GM23338 (cell line): ENCODE data around the gene ZNF26. TPM values are rescaled to one million over a fixed set of nuclear protein-coding genes. Genes with fewer than 3 reads are reported as not detected.

Experiments used
- ATAC-seq: fragments of 200-7000 bp; cut with Tn5 transposase; 3 replicates; pipeline ENCODE4 v1.9.1; 2020
- DNase-seq: peaks from one replicate; pipeline ENCODE4 v3.0.0-alpha.2; 2015; ENCODE audit warnings: low spot score
- H2AFZ ChIP-seq: fragments of 200-600 bp; sonication (generic); 2 replicates; pipeline ENCODE4 v1.8.0; 2016; ENCODE audit warnings: antibody characterized with exemption, mild to moderate bottlenecking, moderate library complexity
- H3F3A ChIP-seq: fragments of 200-600 bp; sonication (generic); replicated peaks from 2 replicates; pipeline ENCODE4 v1.8.0; 2017; ENCODE audit warnings: antibody characterized with exemption, mixed run types, low read depth
- H3K27ac ChIP-seq: fragments of 200-600 bp; sonication (generic); 2 replicates; pipeline ENCODE4 v1.6.1; 2016; ENCODE audit warnings: low read depth
- H3K27me3 ChIP-seq: fragments of 200-600 bp; sonication (generic); 2 replicates; pipeline ENCODE4 v1.8.0; 2016; ENCODE audit warnings: mild to moderate bottlenecking, mixed run types, moderate library complexity; ENCODE audit not compliant: insufficient read depth
- H3K36me3 ChIP-seq: fragments of 200-600 bp; sonication (generic); 2 replicates; pipeline ENCODE4 v1.8.0; 2016; ENCODE audit warnings: mild to moderate bottlenecking; ENCODE audit not compliant: insufficient read depth
- H3K4me1 ChIP-seq: fragments of 200-600 bp; sonication (generic); 2 replicates; pipeline ENCODE4 v1.8.0; 2016; ENCODE audit warnings: mild to moderate bottlenecking, moderate library complexity; ENCODE audit not compliant: insufficient read depth
- H3K4me2 ChIP-seq: fragments of 200-600 bp; sonication (generic); 2 replicates; pipeline ENCODE4 v1.7.1; 2017; ENCODE audit warnings: mixed run types
- H3K4me3 ChIP-seq: fragments of 200-600 bp; sonication (generic); 2 replicates; pipeline ENCODE4 v1.6.1; 2016; ENCODE audit warnings: mixed run types
- H3K79me2 ChIP-seq: fragments of 200-600 bp; sonication (generic); replicated peaks from 2 replicates; pipeline ENCODE4 v1.8.0; 2017; ENCODE audit warnings: mild to moderate bottlenecking; ENCODE audit not compliant: insufficient read depth
- H3K9me2 ChIP-seq: fragments of 200-600 bp; sonication (generic); 2 replicates; pipeline ENCODE4 v1.8.0; 2017; ENCODE audit not compliant: insufficient read depth
- H4K20me1 ChIP-seq: fragments of 200-600 bp; sonication (generic); replicated peaks from 2 replicates; pipeline ENCODE4 v1.8.0; 2017; ENCODE audit warnings: mild to moderate bottlenecking; ENCODE audit not compliant: insufficient read depth
- H3K27ac Mint-ChIP-seq: 2 replicates; pipeline ENCODE4 v1.8.0; 2020; ENCODE audit warnings: inconsistent platforms, mild to moderate bottlenecking, moderate library complexity, mixed read lengths
- H3K27me3 Mint-ChIP-seq: 3 replicates; pipeline ENCODE4 v1.8.0; 2022; ENCODE audit warnings: low read depth, mild to moderate bottlenecking, moderate library complexity, mixed read lengths, inconsistent platforms; ENCODE audit not compliant: insufficient read depth, poor library complexity
- H3K36me3 Mint-ChIP-seq: 3 replicates; pipeline ENCODE4 v1.8.0; 2021; ENCODE audit warnings: low read depth, mild to moderate bottlenecking, inconsistent platforms, moderate library complexity, mixed read lengths
- H3K4me1 Mint-ChIP-seq: 3 replicates; pipeline ENCODE4 v1.8.0; 2020; ENCODE audit warnings: mild to moderate bottlenecking, inconsistent platforms, mixed read lengths
- H3K4me3 Mint-ChIP-seq: 3 replicates; pipeline ENCODE4 v1.8.0; 2021; ENCODE audit warnings: moderate library complexity, mild to moderate bottlenecking, inconsistent platforms, mixed read lengths
- H3K9me3 Mint-ChIP-seq: 3 replicates; pipeline ENCODE4 v1.8.0; 2020; ENCODE audit warnings: moderate library complexity, mild to moderate bottlenecking, inconsistent platforms, mixed read lengths
- CREB1 ChIP-seq: fragments of 250-450 bp; sonication (Bioruptor Pico); IDR thresholded peaks from 2 replicates; pipeline ENCODE4 v1.5.0; 2020; ENCODE audit warnings: low read depth, mild to moderate bottlenecking, moderate library complexity
- CTCF ChIP-seq, 2 experiments: fragments of 200-600 bp in 1 of 2; sonication (generic) in 1 of 2; conservative IDR thresholded peaks; 2 replicates each; pipeline versions ENCODE4 v1.5.1 to v1.6.1; 2016 to 2017; ENCODE audit warnings: antibody characterized with exemption in 2 of 2, low read depth in 2 of 2, mild to moderate bottlenecking in 2 of 2, moderate library complexity in 1 of 2
- EZH2 ChIP-seq: fragments of 200-600 bp; sonication (generic); IDR thresholded peaks from one replicate; pipeline ENCODE4 v1.8.0; 2017; ENCODE audit warnings: antibody characterized with exemption, mild to moderate bottlenecking, low read depth; ENCODE audit not compliant: unreplicated experiment
- EZH2phosphoT487 ChIP-seq: fragments of 200-600 bp; sonication (generic); IDR thresholded peaks from one replicate; pipeline ENCODE4 v1.8.1; 2018; ENCODE audit warnings: antibody characterized with exemption; ENCODE audit not compliant: unreplicated experiment
- JUNB ChIP-seq: IDR thresholded peaks from one replicate; pipeline ENCODE4 v1.6.1; 2016; ENCODE audit warnings: antibody characterized with exemption; ENCODE audit not compliant: unreplicated experiment
- NANOG ChIP-seq: IDR thresholded peaks from 2 replicates; pipeline ENCODE4 v1.6.1; 2016; ENCODE audit warnings: antibody characterized with exemption, borderline replicate concordance
- POLR2AphosphoS5 ChIP-seq: IDR thresholded peaks from 2 replicates; pipeline ENCODE4 v1.6.1; 2016; ENCODE audit warnings: antibody characterized with exemption, low read depth
- STAT1 ChIP-seq: IDR thresholded peaks from one replicate; pipeline ENCODE4 v1.6.1; 2016; ENCODE audit warnings: antibody characterized with exemption; ENCODE audit not compliant: unreplicated experiment
- ZNF114 ChIP-seq: fragments of 250-450 bp; sonication (Bioruptor Pico); IDR thresholded peaks from 2 replicates; pipeline ENCODE4 v1.5.0; 2020; ENCODE audit warnings: mild to moderate bottlenecking, moderate library complexity
- ZNF331 ChIP-seq: fragments of 250-450 bp; sonication (Bioruptor Pico); IDR thresholded peaks from 2 replicates; pipeline ENCODE4 v1.5.0; 2020; ENCODE audit warnings: low read depth, mild to moderate bottlenecking, moderate library complexity
- polyA plus RNA-seq: library from polyadenylated mRNA; unstranded; fragments of >200 nt; fragmentation: Nextera tagmentation; extraction: Ambion mirVana; gene quantifications from 2 replicates; pipeline ENCODE4 v1.2.1, GENCODE V29; 2016
- total RNA-seq: library from RNA; depleted of rRNA; stranded (reverse); fragments of >200 nt; shearing (Covaris generic); gene quantifications from 2 replicates; pipeline ENCODE4 v1.2.3, GENCODE V29; 2014
- TF ChIP-seq, protein P1 (sequence below): IDR thresholded peaks from 2 replicates; pipeline ENCODE4 v1.6.1; 2016; ENCODE audit warnings: antibody characterized with exemption
- TF ChIP-seq, protein P2 (sequence below): fragments of 250-450 bp; sonication (Bioruptor Pico); IDR thresholded peaks from 2 replicates; pipeline ENCODE4 v1.5.0; 2020; ENCODE audit warnings: mild to moderate bottlenecking, moderate library complexity

Gene ZNF26
- total and polyA plus RNA-seq, 2 experiments from 2014 or later, result 4.8 to 18.9 TPM

DNA sequence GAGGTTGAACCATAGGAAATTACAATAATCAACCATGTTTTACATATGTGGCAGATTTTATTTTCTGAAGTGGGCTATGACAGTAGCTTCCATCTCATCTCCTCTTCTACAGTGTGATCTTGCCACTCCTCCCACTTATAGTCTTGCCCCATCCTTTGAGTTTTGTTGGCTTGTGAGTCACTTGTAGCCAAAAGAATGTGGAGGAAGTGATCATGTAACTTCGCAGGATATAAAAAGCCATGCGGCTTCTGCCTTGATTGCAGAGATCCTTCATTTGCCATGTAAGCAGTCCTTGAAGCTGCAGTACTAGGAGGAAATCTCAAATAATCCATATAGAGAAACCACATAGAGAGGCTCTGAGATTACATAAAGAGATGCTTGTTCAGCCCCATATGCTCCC, 37.4 kb downstream of the ZNF26 start (continued):
- no peak for TF ChIP-seq CREB1 (CRISPR knock-in tag)
- TF ChIP-seq EZH2phosphoT487, result no peak
- TF ChIP-seq, protein P1, sequence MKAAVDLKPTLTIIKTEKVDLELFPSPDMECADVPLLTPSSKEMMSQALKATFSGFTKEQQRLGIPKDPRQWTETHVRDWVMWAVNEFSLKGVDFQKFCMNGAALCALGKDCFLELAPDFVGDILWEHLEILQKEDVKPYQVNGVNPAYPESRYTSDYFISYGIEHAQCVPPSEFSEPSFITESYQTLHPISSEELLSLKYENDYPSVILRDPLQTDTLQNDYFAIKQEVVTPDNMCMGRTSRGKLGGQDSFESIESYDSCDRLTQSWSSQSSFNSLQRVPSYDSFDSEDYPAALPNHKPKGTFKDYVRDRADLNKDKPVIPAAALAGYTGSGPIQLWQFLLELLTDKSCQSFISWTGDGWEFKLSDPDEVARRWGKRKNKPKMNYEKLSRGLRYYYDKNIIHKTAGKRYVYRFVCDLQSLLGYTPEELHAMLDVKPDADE, result no peak
- no peak for TF ChIP-seq ZNF114 (CRISPR knock-in tag)
- no peak for TF ChIP-seq CTCF (conservative IDR thresholded peaks at IDR 0.05; ENCODE audit: low read depth in 2 of 2)
- TF ChIP-seq EZH2, result no peak
- no peak for TF ChIP-seq NANOG
- no peak for TF ChIP-seq POLR2AphosphoS5

DNA sequence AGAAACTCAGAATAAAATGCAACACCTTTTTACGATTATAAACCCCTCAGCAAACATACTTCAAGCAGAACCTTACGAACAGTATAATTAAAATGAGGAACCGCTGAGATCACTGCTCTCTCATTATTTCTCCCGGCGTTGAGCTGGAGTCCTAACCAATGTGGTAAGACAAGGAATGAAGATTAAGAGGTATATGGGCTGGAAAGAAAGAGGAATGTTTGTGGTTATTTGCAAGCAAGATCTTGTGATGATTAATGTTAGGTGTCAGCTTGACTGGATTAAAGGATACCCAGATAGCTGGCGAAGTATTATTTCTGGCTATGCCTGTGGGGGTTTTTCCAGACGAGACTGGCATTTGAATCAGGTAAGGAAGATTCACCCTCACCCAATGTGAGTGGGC, 40.8 kb downstream of the ZNF26 start:
- no peak overlapping the region for H3K4me3 Mint-ChIP-seq
- no peak overlapping the region for H2AFZ ChIP-seq
- no peak for DNase-seq
- no peaks in the 10 kb centered on the region for H3K36me3 ChIP-seq
- no peaks in the 10 kb centered on the region for H3F3A ChIP-seq
- H3K27me3 Mint-ChIP-seq, result no peaks in the 10 kb centered on the region
- H3K27ac ChIP-seq, result no peak overlapping the region
- no peak for ATAC-seq
- no peak overlapping the region for H3K27ac Mint-ChIP-seq
- peaks cover 85% of the 10 kb centered on the region for H3K9me3 Mint-ChIP-seq
- H3K9me2 ChIP-seq, result no peaks in the 10 kb centered on the region
- no peak overlapping the region for H3K4me3 ChIP-seq
- peaks cover 6% of the 10 kb centered on the region for H3K36me3 Mint-ChIP-seq
- no peak overlapping the region for H3K4me2 ChIP-seq
- no peaks in the 10 kb centered on the region for H3K4me1 ChIP-seq
- no peak for TF ChIP-seq EZH2phosphoT487
- TF ChIP-seq NANOG, result no peak
- TF ChIP-seq ZNF114 (CRISPR knock-in tag), result no peak
- TF ChIP-seq EZH2, result no peak
- no peak for TF ChIP-seq CTCF (conservative IDR thresholded peaks at IDR 0.05; ENCODE audit: low read depth in 2 of 2)
- TF ChIP-seq JUNB, result no peak
- no peak for TF ChIP-seq CREB1 (CRISPR knock-in tag)
- no peak for TF ChIP-seq STAT1
- TF ChIP-seq, protein P2, sequence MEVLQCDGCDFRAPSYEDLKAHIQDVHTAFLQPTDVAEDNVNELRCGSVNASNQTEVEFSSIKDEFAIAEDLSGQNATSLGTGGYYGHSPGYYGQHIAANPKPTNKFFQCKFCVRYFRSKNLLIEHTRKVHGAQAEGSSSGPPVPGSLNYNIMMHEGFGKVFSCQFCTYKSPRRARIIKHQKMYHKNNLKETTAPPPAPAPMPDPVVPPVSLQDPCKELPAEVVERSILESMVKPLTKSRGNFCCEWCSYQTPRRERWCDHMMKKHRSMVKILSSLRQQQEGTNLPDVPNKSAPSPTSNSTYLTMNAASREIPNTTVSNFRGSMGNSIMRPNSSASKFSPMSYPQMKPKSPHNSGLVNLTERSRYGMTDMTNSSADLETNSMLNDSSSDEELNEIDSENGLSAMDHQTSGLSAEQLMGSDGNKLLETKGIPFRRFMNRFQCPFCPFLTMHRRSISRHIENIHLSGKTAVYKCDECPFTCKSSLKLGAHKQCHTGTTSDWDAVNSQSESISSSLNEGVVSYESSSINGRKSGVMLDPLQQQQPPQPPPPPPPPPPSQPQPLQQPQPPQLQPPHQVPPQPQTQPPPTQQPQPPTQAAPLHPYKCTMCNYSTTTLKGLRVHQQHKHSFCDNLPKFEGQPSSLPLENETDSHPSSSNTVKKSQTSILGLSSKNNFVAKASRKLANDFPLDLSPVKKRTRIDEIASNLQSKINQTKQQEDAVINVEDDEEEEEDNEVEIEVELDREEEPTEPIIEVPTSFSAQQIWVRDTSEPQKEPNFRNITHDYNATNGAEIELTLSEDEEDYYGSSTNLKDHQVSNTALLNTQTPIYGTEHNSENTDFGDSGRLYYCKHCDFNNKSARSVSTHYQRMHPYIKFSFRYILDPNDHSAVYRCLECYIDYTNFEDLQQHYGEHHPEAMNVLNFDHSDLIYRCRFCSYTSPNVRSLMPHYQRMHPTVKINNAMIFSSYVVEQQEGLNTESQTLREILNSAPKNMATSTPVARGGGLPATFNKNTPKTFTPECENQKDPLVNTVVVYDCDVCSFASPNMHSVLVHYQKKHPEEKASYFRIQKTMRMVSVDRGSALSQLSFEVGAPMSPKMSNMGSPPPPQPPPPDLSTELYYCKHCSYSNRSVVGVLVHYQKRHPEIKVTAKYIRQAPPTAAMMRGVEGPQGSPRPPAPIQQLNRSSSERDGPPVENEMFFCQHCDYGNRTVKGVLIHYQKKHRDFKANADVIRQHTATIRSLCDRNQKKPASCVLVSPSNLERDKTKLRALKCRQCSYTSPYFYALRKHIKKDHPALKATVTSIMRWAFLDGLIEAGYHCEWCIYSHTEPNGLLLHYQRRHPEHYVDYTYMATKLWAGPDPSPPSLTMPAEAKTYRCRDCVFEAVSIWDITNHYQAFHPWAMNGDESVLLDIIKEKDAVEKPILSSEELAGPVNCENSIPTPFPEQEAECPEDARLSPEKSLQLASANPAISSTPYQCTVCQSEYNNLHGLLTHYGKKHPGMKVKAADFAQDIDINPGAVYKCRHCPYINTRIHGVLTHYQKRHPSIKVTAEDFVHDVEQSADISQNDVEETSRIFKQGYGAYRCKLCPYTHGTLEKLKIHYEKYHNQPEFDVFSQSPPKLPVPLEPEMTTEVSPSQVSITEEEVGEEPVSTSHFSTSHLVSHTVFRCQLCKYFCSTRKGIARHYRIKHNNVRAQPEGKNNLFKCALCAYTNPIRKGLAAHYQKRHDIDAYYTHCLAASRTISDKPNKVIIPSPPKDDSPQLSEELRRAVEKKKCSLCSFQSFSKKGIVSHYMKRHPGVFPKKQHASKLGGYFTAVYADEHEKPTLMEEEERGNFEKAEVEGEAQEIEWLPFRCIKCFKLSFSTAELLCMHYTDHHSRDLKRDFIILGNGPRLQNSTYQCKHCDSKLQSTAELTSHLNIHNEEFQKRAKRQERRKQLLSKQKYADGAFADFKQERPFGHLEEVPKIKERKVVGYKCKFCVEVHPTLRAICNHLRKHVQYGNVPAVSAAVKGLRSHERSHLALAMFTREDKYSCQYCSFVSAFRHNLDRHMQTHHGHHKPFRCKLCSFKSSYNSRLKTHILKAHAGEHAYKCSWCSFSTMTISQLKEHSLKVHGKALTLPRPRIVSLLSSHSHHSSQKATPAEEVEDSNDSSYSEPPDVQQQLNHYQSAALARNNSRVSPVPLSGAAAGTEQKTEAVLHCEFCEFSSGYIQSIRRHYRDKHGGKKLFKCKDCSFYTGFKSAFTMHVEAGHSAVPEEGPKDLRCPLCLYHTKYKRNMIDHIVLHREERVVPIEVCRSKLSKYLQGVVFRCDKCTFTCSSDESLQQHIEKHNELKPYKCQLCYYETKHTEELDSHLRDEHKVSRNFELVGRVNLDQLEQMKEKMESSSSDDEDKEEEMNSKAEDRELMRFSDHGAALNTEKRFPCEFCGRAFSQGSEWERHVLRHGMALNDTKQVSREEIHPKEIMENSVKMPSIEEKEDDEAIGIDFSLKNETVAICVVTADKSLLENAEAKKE (CRISPR knock-in tag), result no peak
- TF ChIP-seq ZNF331 (CRISPR knock-in tag), result no peak
- H4K20me1 ChIP-seq, result no peaks in the 10 kb centered on the region
- H3K79me2 ChIP-seq, result no peaks in the 10 kb centered on the region
- no peaks in the 10 kb centered on the region for H3K4me1 Mint-ChIP-seq
- H3K27me3 ChIP-seq, result no peaks in the 10 kb centered on the region
